Duodenal mucosa (tissue), 2 donors: Measurements from ENCODE around the gene EIF5AL1.
"Not testable (repeated sequence)": the region's sequence is repeated elsewhere in the genome, so short reads cannot be mapped to it uniquely, and the experiment has no call there.

Experiments
- H3K27ac ChIP-seq: one replicate; pipeline ENCODE4 v1.7.0; 2013; ENCODE audit warnings: low read depth, low read length
- H3K27me3 ChIP-seq, 2 donors: one replicate each; pipeline ENCODE4 v1.7.0; 2013; ENCODE audit warnings: low read length in 2 of 2, control low read depth in 1 of 2; ENCODE audit not compliant: insufficient read depth in 2 of 2, control insufficient read depth in 1 of 2
- H3K36me3 ChIP-seq, 2 donors: one replicate each; pipeline ENCODE4 v1.7.0; 2013; ENCODE audit warnings: low read length in 2 of 2, control low read depth in 1 of 2; ENCODE audit not compliant: insufficient read depth in 2 of 2, control insufficient read depth in 1 of 2
- H3K4me1 ChIP-seq, 2 donors: one replicate each; pipeline ENCODE4 v1.7.0; 2013; ENCODE audit warnings: low read length in 2 of 2, control low read depth in 1 of 2; ENCODE audit not compliant: insufficient read depth in 2 of 2, control insufficient read depth in 1 of 2
- H3K4me3 ChIP-seq, 2 donors: one replicate each; pipeline ENCODE4 v1.7.0; 2013; ENCODE audit warnings: low read length in 2 of 2, low read depth in 1 of 2
- H3K9ac ChIP-seq, 2 donors: one replicate each; pipeline ENCODE4 v1.7.0; 2013; ENCODE audit warnings: low read length in 2 of 2, low read depth in 1 of 2
- H3K9me3 ChIP-seq, 2 donors: one replicate each; pipeline ENCODE4 v1.7.0; 2013; ENCODE audit warnings: low read length in 2 of 2, control low read depth in 1 of 2; ENCODE audit not compliant: control insufficient read depth in 1 of 2

EIF5AL1 gene

GRCh38 chr10:79511891-79512583 lies at the start of gene EIF5AL1:
Gene EIF5AL1 (plus strand): TSS chr10:79512533. CDS start chr10:79512650, 117 bp downstream.
- H3K9ac ChIP-seq, H3K9me3 ChIP-seq, H3K36me3 ChIP-seq, H3K27me3 ChIP-seq, H3K4me3 ChIP-seq, H3K4me1 ChIP-seq, H3K27ac ChIP-seq: not testable (repeated sequence)

- H3K9ac ChIP-seq, result no peak overlapping the region
- no peak overlapping the region for H3K27ac ChIP-seq
- H3K4me1 ChIP-seq, result no peaks in the 10 kb centered on the region
- H3K27me3 ChIP-seq, result no peaks in the 10 kb centered on the region
- no peaks in the 10 kb centered on the region for H3K36me3 ChIP-seq
- no peak overlapping the region for H3K4me3 ChIP-seq
- no peaks in the 10 kb centered on the region for H3K9me3 ChIP-seq
Observed at GRCh38 chr10:79463578-79464496, 48.5 kb upstream of the EIF5AL1 start.

- Histone ChIP-seq H3K4me3 (no peak overlapping the region), H3K9ac (no peak overlapping the region), H3K9me3 (no peaks in the 10 kb centered on the region), H3K4me1 (no peaks in the 10 kb centered on the region), H3K27me3 (no peaks in the 10 kb centered on the region), H3K36me3 (no peaks in the 10 kb centered on the region), H3K27ac (no peak overlapping the region)
Observed at GRCh38 chr10:79465341-79465740, 47.0 kb upstream of the EIF5AL1 start.

GRCh38 chr10:79468015-79468560 lies 44.2 kb upstream of the EIF5AL1 start:
- Histone ChIP-seq H3K4me1 (no peaks in the 10 kb centered on the region), H3K27ac (no peak overlapping the region), H3K9ac (no peak overlapping the region)

GRCh38 chr10:79468841-79469585 lies 43.3 kb upstream of the EIF5AL1 start:
- Histone ChIP-seq H3K4me3 (no peak overlapping the region), H3K9ac (no peak overlapping the region), H3K27ac (no peak overlapping the region)

More at GRCh38 chr10:79468015-79468560, 44.2 kb upstream of the EIF5AL1 start:
- H3K4me3 ChIP-seq, result no peak overlapping the region
- no peaks in the 10 kb centered on the region for H3K27me3 ChIP-seq
- H3K36me3 ChIP-seq, result no peaks in the 10 kb centered on the region
- no peaks in the 10 kb centered on the region for H3K9me3 ChIP-seq

GRCh38 chr10:79470096-79470495 lies 42.2 kb upstream of the EIF5AL1 start:
- no peaks in the 10 kb centered on the region for H3K9me3 ChIP-seq
- H3K4me3 ChIP-seq, result no peak overlapping the region
- no peak overlapping the region for H3K27ac ChIP-seq
- no peaks in the 10 kb centered on the region for H3K4me1 ChIP-seq
- H3K27me3 ChIP-seq, result no peaks in the 10 kb centered on the region
- no peak overlapping the region for H3K9ac ChIP-seq
- no peaks in the 10 kb centered on the region for H3K36me3 ChIP-seq

More at GRCh38 chr10:79468841-79469585, 43.3 kb upstream of the EIF5AL1 start:
- H3K36me3 ChIP-seq, result no peaks in the 10 kb centered on the region
- no peaks in the 10 kb centered on the region for H3K27me3 ChIP-seq
- no peaks in the 10 kb centered on the region for H3K4me1 ChIP-seq
- no peaks in the 10 kb centered on the region for H3K9me3 ChIP-seq

GRCh38 chr10:79471776-79472175 lies 40.6 kb upstream of the EIF5AL1 start:
- no peak overlapping the region for H3K4me3 ChIP-seq

GRCh38 chr10:79472449-79472848 lies 39.9 kb upstream of the EIF5AL1 start:
- H3K9ac ChIP-seq, result no peak overlapping the region
- no peak overlapping the region for H3K4me3 ChIP-seq
- H3K4me1 ChIP-seq, result no peaks in the 10 kb centered on the region
- H3K27me3 ChIP-seq, result no peaks in the 10 kb centered on the region
- H3K9me3 ChIP-seq, result no peaks in the 10 kb centered on the region
- H3K27ac ChIP-seq, result no peak overlapping the region
- no peaks in the 10 kb centered on the region for H3K36me3 ChIP-seq

More at GRCh38 chr10:79471776-79472175, 40.6 kb upstream of the EIF5AL1 start:
- H3K9me3 ChIP-seq, result no peaks in the 10 kb centered on the region
- H3K4me1 ChIP-seq, result no peaks in the 10 kb centered on the region
- no peaks in the 10 kb centered on the region for H3K36me3 ChIP-seq
- H3K27me3 ChIP-seq, result no peaks in the 10 kb centered on the region
- H3K9ac ChIP-seq, result no peak overlapping the region
- H3K27ac ChIP-seq, result no peak overlapping the region

- no peak overlapping the region for H3K4me3 ChIP-seq
- no peaks in the 10 kb centered on the region for H3K36me3 ChIP-seq
- H3K27ac ChIP-seq, result no peak overlapping the region
- H3K4me1 ChIP-seq, result no peaks in the 10 kb centered on the region
- no peaks in the 10 kb centered on the region for H3K27me3 ChIP-seq
- H3K9me3 ChIP-seq, result no peaks in the 10 kb centered on the region
- no peak overlapping the region for H3K9ac ChIP-seq
Observed at GRCh38 chr10:79472951-79473350, 39.4 kb upstream of the EIF5AL1 start.
